ENCODE data around the gene SH2D3C. TPM values are rescaled to one million over a fixed set of nuclear protein-coding genes. Genes with fewer than 3 reads are reported as not detected.

The SH2D3C gene
- total and polyA plus RNA-seq, 2 of the 4 experiments (the other 2 are of a cell fraction) = under 0.01 to 0.24 TPM

DNA sequence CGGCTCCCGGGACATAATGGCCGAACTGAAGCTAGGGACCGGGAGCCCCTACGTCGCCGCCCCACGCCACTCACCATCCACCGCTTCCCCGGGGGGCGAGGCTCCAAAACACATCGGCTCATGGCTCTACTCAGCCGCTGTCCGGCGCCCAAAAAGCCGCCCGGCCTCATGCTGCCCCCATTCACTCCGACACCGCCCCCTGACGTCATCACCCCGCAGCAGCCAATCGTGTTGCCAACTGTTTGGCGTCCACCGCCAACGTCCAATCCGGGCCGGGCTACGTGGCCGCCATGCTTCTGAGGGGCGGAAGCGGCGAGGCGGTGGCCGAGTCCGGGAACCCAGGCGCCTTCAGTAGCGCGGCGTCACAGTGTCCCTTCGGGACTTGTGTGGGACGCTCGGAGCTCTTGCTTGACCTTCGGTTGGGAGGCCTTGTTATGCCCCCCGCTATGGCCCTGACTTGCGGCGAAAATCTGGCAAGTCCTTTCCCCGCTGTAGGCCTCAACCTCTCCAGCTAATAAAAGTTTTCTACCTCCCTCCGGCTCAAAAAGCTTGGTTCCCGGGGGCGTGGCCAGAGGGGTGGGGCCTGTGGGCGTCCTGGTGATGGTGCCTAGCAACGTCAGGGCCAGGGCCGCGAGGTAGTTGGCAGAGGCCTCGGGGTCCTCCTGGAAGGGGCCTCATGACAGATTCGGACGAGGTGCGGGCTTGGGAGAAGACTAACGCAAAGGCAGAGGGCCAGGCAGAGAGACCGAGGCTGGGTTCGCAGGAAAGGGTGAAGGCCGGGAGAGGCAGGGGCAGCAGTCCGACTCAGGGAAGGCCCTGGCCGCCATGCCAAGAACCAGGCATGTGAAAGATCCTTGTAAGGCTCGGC lies 62.8 kb downstream of the SH2D3C start, which contains the start of the genes PTRH1 and TTC16:
PTRH1 (minus strand) TSS at position 194 of the 868 bp plus-strand sequence; CDS start at position 170, 24 bp downstream.
TTC16 (plus strand) TSS at position 610 of the 868 bp plus-strand sequence; CDS start at position 677, 67 bp downstream.
- intact Hi-C loops (cut with micrococcal nuclease) = loop anchor here (1.0 kb wide), 1 partner anchor 125 kb away; no protein-coding TSS in a partner anchor
- CTCF ChIA-PET = interaction anchor here (2.0 kb wide), 1 partner anchor 19 kb away, joined by 7 read pairs; the partner anchor contains the start of gene TOR2A
- 0 out of 2 replicates have a peak within 1 kb of the TSS, but pooled peaks have one; percentile 51 for H3K14ac ChIP-seq (replicated peaks; ENCODE audit: low read depth, low read length)
- H4K5ac ChIP-seq (ENCODE audit: low read depth, low read length) = peak within 1 kb of the TSS; percentile 51
- H4K8ac ChIP-seq (ENCODE audit: low read depth in 2 of 2, low read length in 2 of 2) = peak within 1 kb of the TSS; percentile 26 to 86; a peak in 3 of 4 replicates
- POLR2A ChIA-PET (ENCODE audit: unreplicated experiment) = no interaction called here
- peak within 1 kb of the TSS; percentile 59; the same call in 1 of the 2 replicates for H2AK5ac ChIP-seq (ENCODE audit: low read depth, low read length)
- no peak within 1 kb of the TSS for H4K91ac ChIP-seq (ENCODE audit: insufficient read depth, low read depth, low read length)
- dilution Hi-C loops (cut with HindIII; ENCODE audit: low sequenced_read_pairs, unreplicated experiment) = no loop called here
- H3K56ac ChIP-seq (ENCODE audit: extremely low read depth, insufficient read depth, low read length) = no peak within 1 kb of the TSS; the same call in 1 of the 2 replicates
- no peaks in the 10 kb centered on the region for H3K27me3 ChIP-seq (ENCODE audit: control insufficient read depth, insufficient read depth, low read length)
- no peaks in the 10 kb centered on the region for H3K9me3 ChIP-seq (ENCODE audit: control insufficient read depth, insufficient read depth, low read length)
- peak within 1 kb of the TSS; percentile 49 for H3K9ac ChIP-seq (ENCODE audit: low read depth, low read length)
- H2BK20ac ChIP-seq (ENCODE audit: low read depth, low read length) = 0 out of 2 replicates have a peak within 1 kb of the TSS, but pooled peaks have one; percentile 25
- H2AFZ ChIP-seq (replicated peaks; ENCODE audit: low read length, poor library complexity) = peak within 1 kb of the TSS; percentile 99
- peak within 1 kb of the TSS; percentile 84 for H3K4me2 ChIP-seq (ENCODE audit: low read depth, low read length)
- in situ Hi-C loops (cut with MboI; ENCODE audit: low sequenced_read_pairs) = no loop called here
- no peaks in the 10 kb centered on the region; the same call in 1 of the 2 replicates for H3K9me1 ChIP-seq (ENCODE audit: insufficient read depth, low read length)
- H4K20me1 ChIP-seq (ENCODE audit: insufficient read depth, low read length) = peaks cover 7% of the 10 kb centered on the region
- no peak within 1 kb of the TSS for H2BK120ac ChIP-seq (ENCODE audit: low read depth, low read length)
- ATAC-seq (ENCODE audit: low read depth) = peak; percentile 98
- H2BK15ac ChIP-seq (ENCODE audit: low read depth, low read length) = no peak within 1 kb of the TSS; the same call in 2 of the 3 replicates
- H3K23ac ChIP-seq (ENCODE audit: low read depth, low read length) = peak within 1 kb of the TSS; percentile 87
- WGBS, 2 experiments (ENCODE audit: extremely low coverage in 2 of 2, insufficient read length in 1 of 2) = 8% methylated on average over 33 of the region's 65 CpGs; no CpG with 5 or more reads in 1 of the 2 experiments
- peak; percentile 93 for DNase-seq
- no peaks in the 10 kb centered on the region for H3K36me3 ChIP-seq (ENCODE audit: control insufficient read depth, insufficient read depth, low read length)
- H3K4me3 ChIP-seq (ENCODE audit: insufficient read depth, low read depth, low read length) = peak within 1 kb of the TSS; percentile 80
- peak within 1 kb of the TSS; percentile 32 for H2BK5ac ChIP-seq (ENCODE audit: low read depth, low read length, poor library complexity, severe bottlenecking)
- H3K4ac ChIP-seq (ENCODE audit: low read depth, low read length) = peak within 1 kb of the TSS; percentile 30; the same call in 1 of the 2 replicates
- peaks cover 2 to 14% of the 10 kb centered on the region in 2 experiments; a peak in 3 of 4 replicates for H3K79me1 ChIP-seq (ENCODE audit: low read depth in 1 of 2, low read length in 2 of 2)
- H2AK9ac ChIP-seq (replicated peaks; ENCODE audit: low read depth, low read length, poor library complexity) = peak within 1 kb of the TSS; percentile 97
- no peak within 1 kb of the TSS; the same call in 1 of the 2 replicates for H3K18ac ChIP-seq (ENCODE audit: low read depth, low read length)
- H3K27ac ChIP-seq (ENCODE audit: insufficient read depth, low read length) = peak within 1 kb of the TSS; percentile 46
- no TSS peak for BruUV-seq (replicated peaks)
- peaks cover 7% of the 10 kb centered on the region for H3K4me1 ChIP-seq (ENCODE audit: control insufficient read depth, insufficient read depth, low read length)
- TF ChIP-seq RAD21 (IDR thresholded peaks at IDR 0.05; ENCODE audit: low read length) (no peak), MAFK (IDR thresholded peaks at IDR 0.05; ENCODE audit: low read depth, low read length) (no peak), RFX5 (IDR thresholded peaks at IDR 0.05; ENCODE audit: low read depth, low read length) (no peak), CEBPB (IDR thresholded peaks at IDR 0.05; ENCODE audit: low read depth, low read length) (no peak), CHD1 (IDR thresholded peaks at IDR 0.05; ENCODE audit: low read depth, low read length) (no peak), NFE2L2 (IDR thresholded peaks at IDR 0.05; ENCODE audit: low read depth, low read length) (no peak), MAZ (IDR thresholded peaks at IDR 0.05; ENCODE audit: borderline replicate concordance, low read depth, low read length) (peak; percentile 45; the same call in 1 of the 2 replicates), BHLHE40 (IDR thresholded peaks at IDR 0.05; ENCODE audit: low read depth, low read length) (no peak), FOS (IDR thresholded peaks at IDR 0.05; ENCODE audit: low read depth, low read length) (no peak), POLR2A (IDR thresholded peaks at IDR 0.05; ENCODE audit: low read depth, low read length) (peak; percentile 43; the same call in 1 of the 2 replicates)
- TF ChIP-seq, protein P1, sequence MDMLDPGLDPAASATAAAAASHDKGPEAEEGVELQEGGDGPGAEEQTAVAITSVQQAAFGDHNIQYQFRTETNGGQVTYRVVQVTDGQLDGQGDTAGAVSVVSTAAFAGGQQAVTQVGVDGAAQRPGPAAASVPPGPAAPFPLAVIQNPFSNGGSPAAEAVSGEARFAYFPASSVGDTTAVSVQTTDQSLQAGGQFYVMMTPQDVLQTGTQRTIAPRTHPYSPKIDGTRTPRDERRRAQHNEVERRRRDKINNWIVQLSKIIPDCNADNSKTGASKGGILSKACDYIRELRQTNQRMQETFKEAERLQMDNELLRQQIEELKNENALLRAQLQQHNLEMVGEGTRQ (IDR thresholded peaks at IDR 0.05; ENCODE audit: low read depth, low read length) = no peak; the same call in 1 of the 2 replicates
- TF ChIP-seq, protein P2, sequence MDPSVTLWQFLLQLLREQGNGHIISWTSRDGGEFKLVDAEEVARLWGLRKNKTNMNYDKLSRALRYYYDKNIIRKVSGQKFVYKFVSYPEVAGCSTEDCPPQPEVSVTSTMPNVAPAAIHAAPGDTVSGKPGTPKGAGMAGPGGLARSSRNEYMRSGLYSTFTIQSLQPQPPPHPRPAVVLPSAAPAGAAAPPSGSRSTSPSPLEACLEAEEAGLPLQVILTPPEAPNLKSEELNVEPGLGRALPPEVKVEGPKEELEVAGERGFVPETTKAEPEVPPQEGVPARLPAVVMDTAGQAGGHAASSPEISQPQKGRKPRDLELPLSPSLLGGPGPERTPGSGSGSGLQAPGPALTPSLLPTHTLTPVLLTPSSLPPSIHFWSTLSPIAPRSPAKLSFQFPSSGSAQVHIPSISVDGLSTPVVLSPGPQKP (IDR thresholded peaks at IDR 0.05; ENCODE audit: borderline replicate concordance, low read depth, low read length) = no peak
- TF ChIP-seq, protein P3, sequence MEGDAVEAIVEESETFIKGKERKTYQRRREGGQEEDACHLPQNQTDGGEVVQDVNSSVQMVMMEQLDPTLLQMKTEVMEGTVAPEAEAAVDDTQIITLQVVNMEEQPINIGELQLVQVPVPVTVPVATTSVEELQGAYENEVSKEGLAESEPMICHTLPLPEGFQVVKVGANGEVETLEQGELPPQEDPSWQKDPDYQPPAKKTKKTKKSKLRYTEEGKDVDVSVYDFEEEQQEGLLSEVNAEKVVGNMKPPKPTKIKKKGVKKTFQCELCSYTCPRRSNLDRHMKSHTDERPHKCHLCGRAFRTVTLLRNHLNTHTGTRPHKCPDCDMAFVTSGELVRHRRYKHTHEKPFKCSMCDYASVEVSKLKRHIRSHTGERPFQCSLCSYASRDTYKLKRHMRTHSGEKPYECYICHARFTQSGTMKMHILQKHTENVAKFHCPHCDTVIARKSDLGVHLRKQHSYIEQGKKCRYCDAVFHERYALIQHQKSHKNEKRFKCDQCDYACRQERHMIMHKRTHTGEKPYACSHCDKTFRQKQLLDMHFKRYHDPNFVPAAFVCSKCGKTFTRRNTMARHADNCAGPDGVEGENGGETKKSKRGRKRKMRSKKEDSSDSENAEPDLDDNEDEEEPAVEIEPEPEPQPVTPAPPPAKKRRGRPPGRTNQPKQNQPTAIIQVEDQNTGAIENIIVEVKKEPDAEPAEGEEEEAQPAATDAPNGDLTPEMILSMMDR (conservative IDR thresholded peaks at IDR 0.05; ENCODE audit: low read depth, low read length) = no peak

All from IMR-90 (cell line).